A673 (cell line): Measurements from ENCODE around the gene CNTROB. TPM values are rescaled to one million over a fixed set of nuclear protein-coding genes. Genes with fewer than 3 reads are reported as not detected.

Source experiments
- BruUV-seq: library from RNA; stranded (reverse); fragments of 400-500 nt; replicated peaks from 2 replicates; lab custom pipeline; 2021; lab: Mats Ljungman, UMichigan
- CTCF ChIA-PET: fragments of 300-600 bp; sonication (Branson Sonifier 250); formaldehyde crosslinking; loops from one replicate; lab custom pipeline; 2022; ENCODE audit warnings: antibody characterized with exemption; lab: Charles Lee
- POLR2A ChIA-PET: fragments of 300-600 bp; sonication (Branson Sonifier 250); formaldehyde crosslinking; loops from one replicate; lab custom pipeline; 2022; ENCODE audit warnings: antibody characterized with exemption; ENCODE audit not compliant: low non-redundant PET; lab: Charles Lee
- DNase-seq: peaks from one replicate; pipeline ENCODE4 v3.0.0-alpha.2; 2015; ENCODE audit warnings: low spot score
- H3K27ac ChIP-seq: fragments of 200-600 bp; sonication (generic); 2 replicates; pipeline ENCODE4 v1.5.1; 2016; ENCODE audit warnings: mixed run types, low read depth, mild to moderate bottlenecking, mixed read lengths, antibody characterized with exemption, low read length; ENCODE audit not compliant: poor library complexity, severe bottlenecking
- H3K27me3 ChIP-seq: fragments of 200-600 bp; sonication (generic); replicated peaks from 2 replicates; pipeline ENCODE4 v1.6.1; 2017; ENCODE audit warnings: mixed run types, low read depth, mild to moderate bottlenecking, mixed read lengths, antibody characterized with exemption, low read length; ENCODE audit not compliant: insufficient read depth, poor library complexity
- H3K36me3 ChIP-seq: fragments of 200-600 bp; sonication (generic); 2 replicates; pipeline ENCODE4 v1.6.1; 2016; ENCODE audit warnings: mixed run types, mild to moderate bottlenecking, mixed read lengths, antibody characterized with exemption, low read length; ENCODE audit not compliant: insufficient read depth, poor library complexity, severe bottlenecking
- H3K4me1 ChIP-seq: fragments of 200-600 bp; sonication (generic); 2 replicates; pipeline ENCODE4 v1.6.1; 2017; ENCODE audit warnings: mixed run types, mild to moderate bottlenecking, mixed read lengths, antibody characterized with exemption, low read length; ENCODE audit not compliant: insufficient read depth, poor library complexity, severe bottlenecking
- H3K4me3 ChIP-seq: fragments of 200-600 bp; sonication (generic); 2 replicates; pipeline ENCODE4 v1.5.1; 2016; ENCODE audit warnings: low read depth, mixed run types, mild to moderate bottlenecking, mixed read lengths, low read length; ENCODE audit not compliant: poor library complexity, severe bottlenecking
- H3K9me3 ChIP-seq: fragments of 200-600 bp; sonication (generic); 2 replicates; pipeline ENCODE4 v1.6.1; 2016; ENCODE audit warnings: mixed run types, low read depth, mild to moderate bottlenecking, mixed read lengths, antibody characterized with exemption, low read length; ENCODE audit not compliant: poor library complexity, severe bottlenecking
- CTCF ChIP-seq: fragments of 300-800, 200-600 bp; sonication (generic); conservative IDR thresholded peaks from 2 replicates; pipeline ENCODE4 v1.5.1; 2017; ENCODE audit warnings: low read depth, mild to moderate bottlenecking, antibody characterized with exemption, low read length, moderate library complexity, mixed read lengths
- EZH2 ChIP-seq: fragments of 200-600 bp; sonication (generic); IDR thresholded peaks from 2 replicates; pipeline ENCODE4 v1.6.1; 2017; ENCODE audit warnings: borderline replicate concordance, low read depth, mild to moderate bottlenecking, mixed read lengths, antibody characterized with exemption, low read length; ENCODE audit not compliant: poor library complexity, severe bottlenecking
- intact Hi-C: fragments of 100-400 bp; cut with micrococcal nuclease; formaldehyde crosslinking; loops from one replicate; pipeline ENCODE4 v1.10.0; 2022; ENCODE audit not compliant: unreplicated experiment
- total RNA-seq: library from RNA; stranded (reverse); gene quantifications from 2 replicates; pipeline ENCODE4 v1.2.3, GENCODE V29; 2021

CNTROB gene
- total RNA-seq, 1 experiment from 2014 or later = 72.3 TPM

GRCh38 chr17:7943291-7943690 is 11.3 kb downstream of the CNTROB start:
- Histone ChIP-seq H3K27ac (no peak overlapping the region), H3K27me3 (no peaks in the 10 kb centered on the region), H3K4me1 (no peaks in the 10 kb centered on the region), H3K36me3 (peaks cover 84% of the 10 kb centered on the region), H3K4me3 (no peak overlapping the region), H3K9me3 (no peaks in the 10 kb centered on the region)
- CTCF ChIA-PET = no interaction called here
- TF ChIP-seq CTCF (no peak), EZH2 (no peak)
- no peak for DNase-seq
- intact Hi-C loops = no loop called here
- no TSS peak for BruUV-seq
- POLR2A ChIA-PET = no interaction called here

- POLR2A ChIA-PET = interaction anchor here (0.6 kb wide), 1 partner anchor 248 kb away, joined by 3 read pairs; no protein-coding TSS in a partner anchor
- H3K27ac ChIP-seq = no peak overlapping the region
- no peak for DNase-seq
- intact Hi-C loops = no loop called here
- H3K4me3 ChIP-seq = no peak overlapping the region
- H3K9me3 ChIP-seq = no peaks in the 10 kb centered on the region
- no peaks in the 10 kb centered on the region for H3K4me1 ChIP-seq
- no peaks in the 10 kb centered on the region for H3K27me3 ChIP-seq
- peaks cover 86% of the 10 kb centered on the region for H3K36me3 ChIP-seq
- CTCF ChIA-PET = no interaction called here
- no TSS peak for BruUV-seq
- TF ChIP-seq EZH2 (no peak), CTCF (no peak)
These were observed 12.3 kb downstream of the CNTROB start for GRCh38 chr17:7944326-7944725.

- BruUV-seq = no TSS peak
- H3K4me3 ChIP-seq = no peak overlapping the region
- intact Hi-C loops = no loop called here
- no peak for TF ChIP-seq EZH2
- TF ChIP-seq CTCF = no peak
- H3K9me3 ChIP-seq = no peaks in the 10 kb centered on the region
- no peaks in the 10 kb centered on the region for H3K27me3 ChIP-seq
- ChIA-PET CTCF (no interaction called here), POLR2A (interaction anchor here (0.7 kb wide), 1 partner anchor 241 kb away, joined by 3 read pairs; no protein-coding TSS in a partner anchor)
- H3K4me1 ChIP-seq = no peaks in the 10 kb centered on the region
- peaks cover 78% of the 10 kb centered on the region for H3K36me3 ChIP-seq
- H3K27ac ChIP-seq = no peak overlapping the region
- DNase-seq = no peak
These were observed 13.6 kb downstream of the CNTROB start for GRCh38 chr17:7945651-7946050.
